GM23248 (cell line): Measurements from ENCODE around the gene ZMIZ1. TPM values are rescaled to one million over a fixed set of nuclear protein-coding genes. Genes with fewer than 3 reads are reported as not detected.

Source experiments
- DNase-seq: peaks from one replicate; pipeline ENCODE4 v3.0.0-alpha.2; 2015
- H2AFZ ChIP-seq: fragments of 200-600 bp; sonication (generic); 2 replicates; pipeline ENCODE4 v1.6.1; 2016; ENCODE audit warnings: antibody characterized with exemption
- H3F3A ChIP-seq: fragments of 200-600 bp; sonication (generic); 2 replicates; pipeline ENCODE4 v1.6.1; 2016; ENCODE audit warnings: mild to moderate bottlenecking, antibody characterized with exemption, mixed run types; ENCODE audit not compliant: insufficient read depth
- H3K27ac ChIP-seq: fragments of 200-600 bp; sonication (generic); 2 replicates; pipeline ENCODE4 v1.5.1; 2016; ENCODE audit warnings: mild to moderate bottlenecking
- H3K27me3 ChIP-seq: fragments of 200-600 bp; sonication (generic); replicated peaks from 2 replicates; pipeline ENCODE4 v1.6.1; 2016; ENCODE audit warnings: mild to moderate bottlenecking; ENCODE audit not compliant: insufficient read depth
- H3K36me3 ChIP-seq: fragments of 200-600 bp; sonication (generic); 2 replicates; pipeline ENCODE4 v1.6.1; 2016; ENCODE audit warnings: low read depth, mild to moderate bottlenecking
- H3K4me1 ChIP-seq: fragments of 200-600 bp; sonication (generic); 2 replicates; pipeline ENCODE4 v1.6.1; 2016; ENCODE audit warnings: mild to moderate bottlenecking; ENCODE audit not compliant: insufficient read depth
- H3K4me2 ChIP-seq: fragments of 200-600 bp; sonication (generic); one replicate; pipeline ENCODE4 v1.6.1; 2016; ENCODE audit warnings: mild to moderate bottlenecking; ENCODE audit not compliant: unreplicated experiment
- H3K4me3 ChIP-seq: fragments of 200-600 bp; sonication (generic); 2 replicates; pipeline ENCODE4 v1.5.1; 2016; ENCODE audit warnings: mild to moderate bottlenecking
- H3K79me2 ChIP-seq: fragments of 200-600 bp; sonication (generic); 2 replicates; pipeline ENCODE4 v1.6.1; 2016; ENCODE audit warnings: mild to moderate bottlenecking; ENCODE audit not compliant: insufficient read depth
- H3K9ac ChIP-seq: fragments of 200-600 bp; sonication (generic); 2 replicates; pipeline ENCODE4 v1.6.1; 2016; ENCODE audit warnings: mild to moderate bottlenecking
- H3K9me2 ChIP-seq: fragments of 200-600 bp; sonication (generic); 2 replicates; pipeline ENCODE4 v1.6.1; 2016; ENCODE audit warnings: mixed run types, mild to moderate bottlenecking, moderate library complexity; ENCODE audit not compliant: insufficient read depth
- H3K9me3 ChIP-seq: fragments of 200-600 bp; sonication (generic); one replicate; pipeline ENCODE4 v1.6.1; 2017; ENCODE audit warnings: low read depth
- H4K20me1 ChIP-seq: fragments of 200-600 bp; sonication (generic); 2 replicates; pipeline ENCODE4 v1.6.0; 2016; ENCODE audit not compliant: insufficient read depth
- EZH2 ChIP-seq: fragments of 200-600 bp; sonication (generic); IDR thresholded peaks from 2 replicates; pipeline ENCODE4 v1.6.1; 2018; ENCODE audit warnings: antibody characterized with exemption, mild to moderate bottlenecking; ENCODE audit not compliant: insufficient read depth, poor library complexity, severe bottlenecking
- EZH2phosphoT487 ChIP-seq: fragments of 200-600 bp; sonication (generic); IDR thresholded peaks from 2 replicates; pipeline ENCODE4 v1.6.1; 2018; ENCODE audit warnings: antibody characterized with exemption, moderate library complexity, mild to moderate bottlenecking, low read depth; ENCODE audit not compliant: insufficient read depth
- WGBS, 2 experiments: methylation state at CpG; one replicate each; pipeline ENCODE4 v1.1.6; 2015 to 2017; ENCODE audit warnings: low lambda C conversion rate in 2 of 2, low coverage in 1 of 2; ENCODE audit errors: missing lambda C conversion rate in 2 of 2; 5-methylcytosine and 5-hydroxymethylcytosine counted together
- in situ Hi-C: fragments of 300-500 bp; cut with MboI; formaldehyde crosslinking; loops from 2 replicates; pipeline ENCODE4 v1.15.0; 2020
- polyA plus RNA-seq: library from polyadenylated mRNA; unstranded; fragments of >200 nt; fragmentation: Nextera tagmentation; extraction: Ambion mirVana; gene quantifications from 2 replicates; pipeline ENCODE4 v1.2.1, GENCODE V29; 2016
- total RNA-seq: library from RNA; depleted of rRNA; stranded (reverse); fragments of >200 nt; shearing (Covaris generic); gene quantifications from 2 replicates; pipeline ENCODE4 v1.2.3, GENCODE V29; 2014

Gene ZMIZ1
- total and polyA plus RNA-seq, 2 experiments from 2014 or later: 21.9 to 28.4 TPM

GRCh38 chr10:79196470-79197461 is 128.0 kb downstream of the ZMIZ1 start:
- Histone ChIP-seq H3K27ac (0 out of 2 replicates have a peak overlapping the region, but pooled peaks have one; percentile 29), H3K9ac (no peak overlapping the region), H3K36me3 (0 out of 2 replicates have a peak, but pooled peaks cover 4% of the 10 kb centered on the region), H3K27me3 (no peaks in the 10 kb centered on the region), H3K4me3 (no peak overlapping the region), H4K20me1 (no peaks in the 10 kb centered on the region), H3K9me3 (no peaks in the 10 kb centered on the region), H3K79me2 (peaks cover 76% of the 10 kb centered on the region), H2AFZ (no peak overlapping the region), H3F3A (peaks cover 47% of the 10 kb centered on the region), H3K9me2 (no peaks in the 10 kb centered on the region), H3K4me1 (peaks cover 19% of the 10 kb centered on the region), H3K4me2 (no peak overlapping the region)
- in situ Hi-C loops: loop anchor here (10.0 kb wide), 2 partner anchors 122 to 1152 kb away; no protein-coding TSS in a partner anchor
- TF ChIP-seq EZH2phosphoT487 (no peak), EZH2 (no peak)
- 62% methylated on average over 18 of the region's 18 CpGs for WGBS, 2 experiments
- peak; percentile 71 for DNase-seq

- H3K4me1 ChIP-seq: peaks cover 12% of the 10 kb centered on the region
- 0 out of 2 replicates have a peak, but pooled peaks cover 9% of the 10 kb centered on the region for H3K36me3 ChIP-seq
- TF ChIP-seq EZH2 (no peak), EZH2phosphoT487 (no peak)
- peaks cover 39% of the 10 kb centered on the region for H3F3A ChIP-seq
- H3K79me2 ChIP-seq: peaks cover 80% of the 10 kb centered on the region
- DNase-seq: no peak
- no peaks in the 10 kb centered on the region for H3K9me3 ChIP-seq
- no peak overlapping the region for H3K9ac ChIP-seq
- no peak overlapping the region for H3K4me3 ChIP-seq
- H3K27ac ChIP-seq: no peak overlapping the region
- no peaks in the 10 kb centered on the region for H3K9me2 ChIP-seq
- no peaks in the 10 kb centered on the region for H4K20me1 ChIP-seq
- H3K4me2 ChIP-seq: no peak overlapping the region
- WGBS, 2 experiments: 94 to 97% methylated on average over 4 of the region's 4 CpGs
- in situ Hi-C loops: loop anchor here (10.0 kb wide), 2 partner anchors 123 to 1153 kb away; no protein-coding TSS in a partner anchor
- H2AFZ ChIP-seq: no peak overlapping the region
- H3K27me3 ChIP-seq: no peaks in the 10 kb centered on the region
These were observed 128.8 kb downstream of the ZMIZ1 start for GRCh38 chr10:79197558-79197957.

- Histone ChIP-seq H3F3A (peaks cover 26% of the 10 kb centered on the region; the same call in 1 of the 2 replicates), H3K27me3 (no peaks in the 10 kb centered on the region), H3K27ac (no peak overlapping the region), H3K4me3 (no peak overlapping the region), H3K79me2 (peaks cover 81% of the 10 kb centered on the region), H3K36me3 (peaks cover 18% of the 10 kb centered on the region; the same call in 1 of the 2 replicates), H3K9me2 (no peaks in the 10 kb centered on the region), H4K20me1 (no peaks in the 10 kb centered on the region), H2AFZ (no peak overlapping the region), H3K9ac (no peak overlapping the region), H3K4me2 (no peak overlapping the region), H3K4me1 (no peaks in the 10 kb centered on the region), H3K9me3 (no peaks in the 10 kb centered on the region)
- TF ChIP-seq EZH2phosphoT487 (no peak), EZH2 (no peak)
- 92 to 97% methylated on average over 7 of the region's 7 CpGs for WGBS, 2 experiments
- DNase-seq: no peak
- in situ Hi-C loops: no loop called here
These were observed 131.6 kb downstream of the ZMIZ1 start for GRCh38 chr10:79200346-79200745.

GRCh38 chr10:79201706-79202105 is 132.9 kb downstream of the ZMIZ1 start:
- H3K9me3 ChIP-seq: no peaks in the 10 kb centered on the region
- peaks cover 77% of the 10 kb centered on the region for H3K79me2 ChIP-seq
- in situ Hi-C loops: no loop called here
- H3K4me1 ChIP-seq: no peaks in the 10 kb centered on the region
- no peaks in the 10 kb centered on the region for H3K9me2 ChIP-seq
- DNase-seq: no peak
- H3K4me2 ChIP-seq: no peak overlapping the region
- no peak overlapping the region for H2AFZ ChIP-seq
- H3K36me3 ChIP-seq: peaks cover 21% of the 10 kb centered on the region; the same call in 1 of the 2 replicates
- H3K9ac ChIP-seq: no peak overlapping the region
- TF ChIP-seq EZH2: no peak
- no peak overlapping the region for H3K27ac ChIP-seq
- no peaks in the 10 kb centered on the region for H4K20me1 ChIP-seq
- 89 to 91% methylated on average over 7 to 8 of the region's 8 CpGs for WGBS, 2 experiments
- H3K27me3 ChIP-seq: no peaks in the 10 kb centered on the region
- H3K4me3 ChIP-seq: no peak overlapping the region
- H3F3A ChIP-seq: peaks cover 16% of the 10 kb centered on the region; the same call in 1 of the 2 replicates
